ENCODE measurements around the gene USP25.

Gene USP25

DNA sequence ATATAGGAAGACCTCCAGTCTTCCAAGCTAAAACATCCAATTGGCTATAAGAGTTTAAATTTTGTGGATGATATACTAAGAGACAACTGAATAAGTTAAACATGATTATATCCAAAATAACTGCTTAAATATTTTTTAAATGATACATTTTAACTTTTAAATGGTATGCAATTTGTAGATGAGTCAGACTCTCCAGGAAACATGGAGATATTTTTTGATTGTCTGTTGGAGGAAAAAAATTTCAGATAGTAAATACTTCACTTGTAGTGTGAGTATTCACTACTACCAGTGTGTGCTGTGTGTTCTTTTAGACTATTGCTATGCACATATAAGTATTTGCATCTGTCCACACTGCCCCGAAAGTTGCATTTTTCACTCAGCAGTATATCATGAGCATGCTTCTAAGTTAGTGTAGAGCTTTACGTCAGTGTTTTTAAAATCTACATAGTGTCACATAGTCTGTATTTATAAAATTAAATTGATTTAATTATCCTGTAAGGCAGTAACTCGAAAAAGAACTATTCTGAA, 91.1 kb downstream of the USP25 start:
- H3K4me1 Mint-ChIP-seq (ENCODE audit: low read depth) = no peaks in the 10 kb centered on the region
- intact Hi-C loops (cut with micrococcal nuclease) = no loop called here
- no peak overlapping the region for H3K4me3 Mint-ChIP-seq
- H3K9me3 Mint-ChIP-seq = peaks cover 8% of the 10 kb centered on the region
- H3K27ac Mint-ChIP-seq = no peak overlapping the region
- H3K36me3 Mint-ChIP-seq (ENCODE audit: low read depth) = peaks cover 62% of the 10 kb centered on the region
- no peaks in the 10 kb centered on the region for H3K27me3 Mint-ChIP-seq

DNA sequence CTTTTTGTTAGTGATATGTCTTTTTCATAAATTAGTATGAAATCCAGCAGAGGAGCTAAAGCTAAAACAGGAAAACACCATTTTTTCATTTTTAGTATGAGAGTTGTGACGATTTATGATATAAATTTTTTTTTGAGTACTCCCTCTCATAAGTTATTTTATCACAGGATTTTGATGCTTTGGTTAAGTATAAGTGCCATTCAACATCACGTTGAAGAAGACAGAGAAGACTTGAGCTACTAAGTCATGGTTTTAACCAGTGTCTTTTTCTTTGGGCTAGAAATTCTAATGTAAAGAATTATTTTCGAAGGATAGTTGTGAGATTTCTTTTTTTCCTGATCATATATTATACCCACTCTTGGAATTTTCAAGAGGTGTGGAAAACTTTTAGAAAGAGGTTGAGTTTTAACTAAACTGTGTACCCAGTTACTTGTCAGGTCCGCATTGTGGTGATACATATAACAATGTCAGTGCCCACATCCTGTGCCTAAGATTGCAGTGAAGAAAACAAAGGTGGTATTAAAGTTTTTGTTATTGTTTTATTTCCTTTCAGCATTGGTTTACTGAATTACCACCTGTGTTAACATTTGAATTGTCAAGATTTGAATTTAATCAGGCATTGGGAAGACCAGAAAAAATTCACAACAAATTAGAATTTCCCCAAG, 93.8 kb downstream of the USP25 start:
- intact Hi-C loops (cut with micrococcal nuclease) = no loop called here
- Mint-ChIP-seq H3K27ac (no peak overlapping the region), H3K36me3 (ENCODE audit: low read depth) (peaks cover 55% of the 10 kb centered on the region), H3K9me3 (no peaks in the 10 kb centered on the region), H3K4me3 (no peak overlapping the region), H3K4me1 (ENCODE audit: low read depth) (no peaks in the 10 kb centered on the region), H3K27me3 (no peaks in the 10 kb centered on the region)

- Mint-ChIP-seq H3K27ac (no peak overlapping the region), H3K4me1 (ENCODE audit: low read depth) (no peaks in the 10 kb centered on the region), H3K36me3 (ENCODE audit: low read depth) (peaks cover 54% of the 10 kb centered on the region), H3K9me3 (no peaks in the 10 kb centered on the region), H3K4me3 (no peak overlapping the region), H3K27me3 (no peaks in the 10 kb centered on the region)
- intact Hi-C loops (cut with micrococcal nuclease) = no loop called here
Measured at GRCh38 chr21:15825700-15826099, 95.9 kb downstream of the USP25 start.

DNA sequence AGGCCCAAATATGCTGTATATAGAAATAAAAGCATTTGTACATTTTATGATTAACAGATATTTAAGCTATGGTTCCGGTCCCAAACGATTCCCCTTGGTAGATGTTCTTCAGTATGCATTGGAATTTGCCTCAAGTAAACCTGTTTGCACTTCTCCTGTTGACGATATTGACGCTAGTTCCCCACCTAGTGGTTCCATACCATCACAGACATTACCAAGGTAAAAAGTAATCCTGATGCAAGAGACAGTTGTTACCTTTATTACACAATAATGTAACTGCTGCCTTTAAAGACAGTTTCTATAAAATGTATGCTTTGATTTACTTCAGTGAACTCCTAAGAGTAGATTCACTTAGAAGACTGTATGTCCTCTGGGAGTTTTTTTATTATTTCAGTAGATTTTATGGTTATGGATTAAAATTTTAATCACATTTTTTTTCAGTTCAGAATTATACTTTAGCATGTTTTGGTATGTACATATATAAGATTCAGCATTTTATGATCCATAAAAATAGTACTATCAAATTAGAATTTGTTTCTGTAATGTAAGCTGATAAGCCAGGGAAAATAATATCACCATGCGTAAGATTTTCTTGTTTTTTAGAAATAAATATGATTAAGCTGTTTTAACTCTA, 96.5 kb downstream of the USP25 start:
- no peaks in the 10 kb centered on the region for H3K4me1 Mint-ChIP-seq (ENCODE audit: low read depth)
- H3K9me3 Mint-ChIP-seq = no peaks in the 10 kb centered on the region
- peaks cover 57% of the 10 kb centered on the region for H3K36me3 Mint-ChIP-seq (ENCODE audit: low read depth)
- no peak overlapping the region for H3K4me3 Mint-ChIP-seq
- intact Hi-C loops (cut with micrococcal nuclease) = no loop called here
- H3K27me3 Mint-ChIP-seq = no peaks in the 10 kb centered on the region
- no peak overlapping the region for H3K27ac Mint-ChIP-seq

DNA sequence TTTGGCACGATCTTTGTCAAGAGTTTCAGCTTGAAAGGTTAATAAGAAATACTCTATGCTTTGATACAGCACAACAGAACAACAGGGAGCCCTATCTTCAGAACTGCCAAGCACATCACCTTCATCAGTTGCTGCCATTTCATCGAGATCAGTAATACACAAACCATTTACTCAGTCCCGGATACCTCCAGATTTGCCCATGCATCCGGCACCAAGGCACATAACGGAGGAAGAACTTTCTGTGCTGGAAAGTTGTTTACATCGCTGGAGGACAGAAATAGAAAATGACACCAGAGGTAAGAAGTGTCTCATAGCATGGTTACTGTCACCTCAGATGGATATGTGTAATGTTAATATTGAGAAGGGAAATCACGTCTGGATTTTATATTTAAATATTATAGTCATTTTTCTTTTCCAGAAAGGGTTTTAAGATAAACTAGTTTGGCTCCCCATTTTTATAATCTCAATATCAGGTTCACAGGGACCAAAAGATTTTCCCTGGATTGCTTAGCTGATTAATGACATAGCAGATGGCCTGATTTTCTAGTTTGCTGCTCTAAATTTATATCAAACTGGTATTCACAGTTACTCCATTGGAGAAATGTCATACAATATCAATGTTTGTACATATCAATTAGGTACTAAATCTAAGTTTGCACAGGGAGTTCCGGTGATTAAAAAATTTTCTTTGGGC, 97.3 kb downstream of the USP25 start:
- Mint-ChIP-seq H3K4me3 (no peak overlapping the region), H3K36me3 (ENCODE audit: low read depth) (peaks cover 59% of the 10 kb centered on the region), H3K4me1 (ENCODE audit: low read depth) (no peaks in the 10 kb centered on the region), H3K27ac (no peak overlapping the region), H3K9me3 (no peaks in the 10 kb centered on the region), H3K27me3 (no peaks in the 10 kb centered on the region)
- intact Hi-C loops (cut with micrococcal nuclease) = no loop called here

DNA sequence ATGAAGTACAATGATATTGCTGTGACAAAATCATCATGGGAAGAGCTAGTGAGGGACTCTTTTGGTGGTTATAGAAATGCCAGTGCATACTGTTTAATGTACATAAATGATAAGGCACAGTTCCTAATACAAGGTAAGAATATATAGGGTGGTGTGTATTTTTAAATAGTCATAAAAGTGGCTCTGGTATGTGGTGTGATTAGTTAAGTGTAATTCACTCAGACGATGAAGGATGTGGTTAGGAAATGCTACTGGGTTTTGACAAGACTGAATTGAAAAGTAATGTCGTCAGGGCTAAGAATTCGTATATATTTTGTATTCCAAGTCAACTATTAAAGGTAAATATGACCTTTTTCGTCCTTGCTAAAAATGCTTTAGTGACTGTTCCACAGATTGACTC, 101.7 kb downstream of the USP25 start:
- intact Hi-C loops (cut with micrococcal nuclease) = no loop called here
- no peak overlapping the region for H3K27ac Mint-ChIP-seq
- peaks cover 69% of the 10 kb centered on the region for H3K36me3 Mint-ChIP-seq (ENCODE audit: low read depth)
- H3K4me1 Mint-ChIP-seq (ENCODE audit: low read depth) = no peaks in the 10 kb centered on the region
- H3K27me3 Mint-ChIP-seq = no peaks in the 10 kb centered on the region
- no peaks in the 10 kb centered on the region for H3K9me3 Mint-ChIP-seq
- no peak overlapping the region for H3K4me3 Mint-ChIP-seq

DNA sequence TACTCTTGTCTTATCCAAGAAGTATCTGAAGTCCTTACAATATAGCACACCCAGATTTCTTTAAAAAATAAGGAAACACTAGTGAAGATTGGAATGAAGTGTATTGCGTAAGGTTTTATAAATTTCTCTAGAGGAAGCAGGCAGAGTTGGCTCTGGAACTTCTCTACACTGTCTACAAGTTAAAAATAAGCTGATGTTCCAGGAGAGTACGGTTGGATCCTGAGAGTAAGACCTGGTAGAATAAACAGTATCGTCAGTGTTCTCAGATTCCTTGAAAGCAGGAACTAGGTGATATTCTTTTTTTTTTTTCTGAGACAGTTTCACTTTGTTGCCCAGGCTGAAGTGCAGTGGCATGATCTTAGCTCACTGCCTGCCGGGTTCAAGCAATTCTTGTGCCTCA, 107.9 kb downstream of the USP25 start:
- H3K4me1 Mint-ChIP-seq (ENCODE audit: low read depth) = no peaks in the 10 kb centered on the region
- intact Hi-C loops (cut with micrococcal nuclease) = no loop called here
- H3K27ac Mint-ChIP-seq = no peak overlapping the region
- no peak overlapping the region for H3K4me3 Mint-ChIP-seq
- no peaks in the 10 kb centered on the region for H3K9me3 Mint-ChIP-seq
- no peaks in the 10 kb centered on the region for H3K27me3 Mint-ChIP-seq
- peaks cover 24% of the 10 kb centered on the region for H3K36me3 Mint-ChIP-seq (ENCODE audit: low read depth)

DNA sequence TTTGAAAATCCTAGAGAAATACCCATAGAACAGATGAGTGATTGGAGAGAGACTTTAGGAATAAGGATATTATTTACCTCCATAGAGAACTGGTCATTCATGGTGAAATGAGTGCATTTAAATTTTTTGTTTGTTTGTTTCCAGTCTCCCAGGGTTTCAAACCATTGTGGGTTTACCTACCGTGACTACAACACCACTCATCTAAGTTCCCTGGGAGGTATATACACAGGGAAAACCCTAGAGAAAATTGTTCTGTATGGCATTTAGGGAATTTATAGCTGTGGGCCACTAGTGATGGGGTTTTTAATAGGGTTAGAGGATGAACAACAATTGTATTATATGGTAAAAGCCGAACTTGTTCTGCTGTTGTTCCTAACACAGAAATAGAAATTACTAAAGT, 109.2 kb downstream of the USP25 start:
- Mint-ChIP-seq H3K9me3 (no peaks in the 10 kb centered on the region), H3K27me3 (no peaks in the 10 kb centered on the region), H3K36me3 (ENCODE audit: low read depth) (peaks cover 26% of the 10 kb centered on the region), H3K4me3 (no peak overlapping the region), H3K4me1 (ENCODE audit: low read depth) (no peaks in the 10 kb centered on the region), H3K27ac (no peak overlapping the region)
- intact Hi-C loops (cut with micrococcal nuclease) = no loop called here

- Mint-ChIP-seq H3K27ac (no peak overlapping the region), H3K4me1 (ENCODE audit: low read depth) (no peaks in the 10 kb centered on the region), H3K36me3 (ENCODE audit: low read depth) (peaks cover 22% of the 10 kb centered on the region), H3K4me3 (no peak overlapping the region), H3K9me3 (no peaks in the 10 kb centered on the region), H3K27me3 (no peaks in the 10 kb centered on the region)
- intact Hi-C loops (cut with micrococcal nuclease) = no loop called here
Measured at GRCh38 chr21:15839601-15840000, 109.8 kb downstream of the USP25 start.

- Mint-ChIP-seq H3K36me3 (ENCODE audit: low read depth) (peaks cover 15% of the 10 kb centered on the region), H3K9me3 (no peaks in the 10 kb centered on the region), H3K4me1 (ENCODE audit: low read depth) (no peaks in the 10 kb centered on the region), H3K4me3 (no peak overlapping the region), H3K27ac (no peak overlapping the region), H3K27me3 (no peaks in the 10 kb centered on the region)
- intact Hi-C loops (cut with micrococcal nuclease) = no loop called here
Measured at GRCh38 chr21:15840406-15840805, 110.6 kb downstream of the USP25 start.

DNA sequence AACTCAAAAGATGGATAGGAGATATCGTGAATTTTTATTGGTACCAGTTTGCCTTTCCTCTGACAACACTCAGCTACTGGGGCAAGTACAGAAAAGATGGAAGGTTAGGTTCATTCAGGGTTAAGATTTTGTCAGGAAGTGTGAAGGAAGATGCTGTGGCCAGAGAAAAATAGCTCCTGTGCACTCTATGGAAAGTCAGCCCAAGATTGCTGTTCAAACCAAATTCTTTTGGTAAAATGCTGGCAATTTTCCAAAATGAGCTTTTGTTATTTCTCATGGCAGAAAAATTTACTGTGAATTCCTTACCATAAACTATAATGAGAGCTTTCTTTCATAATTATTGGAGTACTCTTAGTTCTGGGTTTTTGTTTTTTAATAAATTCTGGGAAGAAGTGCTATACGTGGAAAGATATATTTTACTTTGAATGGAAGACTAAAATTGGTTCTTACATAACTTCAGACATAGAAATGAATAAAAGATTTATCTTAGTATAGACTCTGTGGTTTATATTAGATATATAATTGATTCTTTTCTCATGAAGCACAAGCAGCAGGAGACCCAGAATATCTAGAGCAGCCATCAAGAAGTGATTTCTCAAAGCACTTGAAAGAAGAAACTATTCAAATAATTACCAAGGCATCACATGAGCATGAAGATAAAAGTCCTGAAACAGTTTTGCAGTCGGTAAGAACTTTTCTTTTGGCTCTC, 112.2 kb downstream of the USP25 start:
- Mint-ChIP-seq H3K27ac (no peak overlapping the region), H3K4me1 (ENCODE audit: low read depth) (no peaks in the 10 kb centered on the region), H3K4me3 (no peak overlapping the region), H3K9me3 (no peaks in the 10 kb centered on the region), H3K27me3 (no peaks in the 10 kb centered on the region), H3K36me3 (ENCODE audit: low read depth) (peaks cover 9% of the 10 kb centered on the region)
- intact Hi-C loops (cut with micrococcal nuclease) = no loop called here

GRCh38 chr21:15842565-15842880, 112.7 kb downstream of the USP25 start:
- Mint-ChIP-seq H3K4me3 (no peak overlapping the region), H3K36me3 (ENCODE audit: low read depth) (peaks cover 9% of the 10 kb centered on the region), H3K27me3 (no peaks in the 10 kb centered on the region), H3K27ac (no peak overlapping the region), H3K9me3 (no peaks in the 10 kb centered on the region), H3K4me1 (ENCODE audit: low read depth) (no peaks in the 10 kb centered on the region)
- intact Hi-C loops (cut with micrococcal nuclease) = no loop called here

GRCh38 chr21:15843766-15844165, 114.0 kb downstream of the USP25 start:
- H3K36me3 Mint-ChIP-seq (ENCODE audit: low read depth) = peaks cover 15% of the 10 kb centered on the region
- no peaks in the 10 kb centered on the region for H3K27me3 Mint-ChIP-seq
- H3K27ac Mint-ChIP-seq = no peak overlapping the region
- H3K9me3 Mint-ChIP-seq = no peaks in the 10 kb centered on the region
- H3K4me1 Mint-ChIP-seq (ENCODE audit: low read depth) = no peaks in the 10 kb centered on the region
- H3K4me3 Mint-ChIP-seq = no peak overlapping the region
- intact Hi-C loops (cut with micrococcal nuclease) = no loop called here

Data from dendritic cell treated with granulocyte-macrophage colony-stimulating factor and Interleukin-4, amounts not matched to agents 40 ng/mL and 50 ng/mL, for 4 days (primary cell).